ENCODE measurements around the gene CAMKMT. TPM values are rescaled to one million over a fixed set of nuclear protein-coding genes. Genes with fewer than 3 reads are reported as not detected.

CAMKMT gene
- total RNA-seq, 2 experiments from 2014 or later = 11.9 to 13.9 TPM

DNA sequence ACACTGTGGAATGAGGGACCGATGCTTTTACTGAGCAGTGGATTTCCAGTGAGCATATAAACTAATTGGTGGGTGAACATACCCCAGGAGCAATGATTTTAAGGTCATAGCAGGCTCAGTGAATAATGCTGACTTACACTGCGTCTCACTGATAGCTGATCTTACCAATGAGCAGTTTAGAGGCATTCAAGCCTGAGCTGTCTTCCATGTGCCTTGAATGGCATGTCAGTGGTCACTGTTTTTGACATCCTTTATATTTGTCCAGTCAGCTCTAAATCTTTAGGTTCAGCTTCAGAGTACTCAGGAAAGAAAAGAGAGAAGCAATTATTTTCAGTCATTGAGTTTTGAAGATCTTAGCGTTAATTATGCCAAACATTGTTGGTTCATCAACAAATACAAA, 88.3 kb downstream of the CAMKMT start:
- no peaks in the 10 kb centered on the region for H3K27me3 Mint-ChIP-seq
- ATAC-seq (ENCODE audit: poor library complexity) (no peak), DNase-seq (no peak)
- peaks cover 22% of the 10 kb centered on the region for H3K36me3 Mint-ChIP-seq (ENCODE audit: low read depth)
- intact Hi-C loops (cut with DNase I, micrococcal nuclease) = no loop called here
- Histone ChIP-seq H3K4me3 (ENCODE audit: low read length) (no peak overlapping the region), H3K27me3 (ENCODE audit: control insufficient read depth in 1 of 2, insufficient read depth in 2 of 2, low read length in 2 of 2) (no peaks in the 10 kb centered on the region), H3K9me3 (ENCODE audit: control insufficient read depth in 1 of 2, insufficient read depth in 1 of 2, low read length in 2 of 2) (no peaks in the 10 kb centered on the region), H3K36me3 (ENCODE audit: insufficient read depth, low read length) (no peaks in the 10 kb centered on the region), H3K27ac (ENCODE audit: low read depth in 1 of 2, low read length in 2 of 2) (no peak overlapping the region), H3K4me1 (ENCODE audit: insufficient read depth, low read length) (no peaks in the 10 kb centered on the region)
- H3K27ac Mint-ChIP-seq = no peak overlapping the region
- CTCF ChIA-PET = interaction anchor here (0.9 kb wide), 1 partner anchor 29 kb away, joined by 3 read pairs; no protein-coding TSS in a partner anchor
- no peak for TF ChIP-seq CTCF (IDR thresholded peaks at IDR 0.05)
- POLR2A ChIA-PET = no interaction called here
- H3K4me1 Mint-ChIP-seq (ENCODE audit: low read depth) = no peaks in the 10 kb centered on the region
- H3K9me3 Mint-ChIP-seq = no peaks in the 10 kb centered on the region
- H3K4me3 Mint-ChIP-seq = no peak overlapping the region

GRCh38 chr2:44450806-44451205, 89.1 kb downstream of the CAMKMT start:
- DNase-seq (no peak), ATAC-seq (ENCODE audit: poor library complexity) (no peak)
- CTCF ChIA-PET = no interaction called here
- H3K27me3 ChIP-seq (ENCODE audit: control insufficient read depth in 1 of 2, insufficient read depth in 2 of 2, low read length in 2 of 2) = no peaks in the 10 kb centered on the region
- H3K36me3 ChIP-seq (ENCODE audit: insufficient read depth, low read length) = no peaks in the 10 kb centered on the region
- Mint-ChIP-seq H3K4me1 (ENCODE audit: low read depth) (no peaks in the 10 kb centered on the region), H3K27me3 (no peaks in the 10 kb centered on the region), H3K9me3 (no peaks in the 10 kb centered on the region), H3K4me3 (no peak overlapping the region), H3K36me3 (ENCODE audit: low read depth) (peaks cover 15% of the 10 kb centered on the region), H3K27ac (no peak overlapping the region)
- no peaks in the 10 kb centered on the region for H3K9me3 ChIP-seq (ENCODE audit: control insufficient read depth in 1 of 2, insufficient read depth in 1 of 2, low read length in 2 of 2)
- no peak for TF ChIP-seq CTCF (IDR thresholded peaks at IDR 0.05)
- H3K4me3 ChIP-seq (ENCODE audit: low read length) = no peak overlapping the region
- H3K4me1 ChIP-seq (ENCODE audit: insufficient read depth, low read length) = no peaks in the 10 kb centered on the region
- no peak overlapping the region for H3K27ac ChIP-seq (ENCODE audit: low read depth in 1 of 2, low read length in 2 of 2)
- POLR2A ChIA-PET = no interaction called here
- intact Hi-C loops (cut with DNase I, micrococcal nuclease) = no loop called here

- intact Hi-C loops (cut with DNase I, micrococcal nuclease) = no loop called here
- no peaks in the 10 kb centered on the region for H3K9me3 ChIP-seq (ENCODE audit: control insufficient read depth in 1 of 2, insufficient read depth in 1 of 2, low read length in 2 of 2)
- no peak for ATAC-seq (ENCODE audit: poor library complexity)
- no peak overlapping the region for H3K4me3 Mint-ChIP-seq
- no peak overlapping the region for H3K4me3 ChIP-seq (ENCODE audit: low read length)
- no peaks in the 10 kb centered on the region for H3K27me3 Mint-ChIP-seq
- no peaks in the 10 kb centered on the region for H3K36me3 ChIP-seq (ENCODE audit: insufficient read depth, low read length)
- no peaks in the 10 kb centered on the region for H3K27me3 ChIP-seq (ENCODE audit: control insufficient read depth in 1 of 2, insufficient read depth in 2 of 2, low read length in 2 of 2)
- ChIA-PET CTCF (interaction anchor here (1.2 kb wide), 1 partner anchor 27 kb away, joined by 5 read pairs; no protein-coding TSS in a partner anchor), POLR2A (no interaction called here)
- H3K36me3 Mint-ChIP-seq (ENCODE audit: low read depth) = peaks cover 6% of the 10 kb centered on the region
- no peak overlapping the region for H3K27ac ChIP-seq (ENCODE audit: low read depth in 1 of 2, low read length in 2 of 2)
- DNase-seq = no peak
- no peaks in the 10 kb centered on the region for H3K4me1 ChIP-seq (ENCODE audit: insufficient read depth, low read length)
- no peaks in the 10 kb centered on the region for H3K4me1 Mint-ChIP-seq (ENCODE audit: low read depth)
- no peaks in the 10 kb centered on the region for H3K9me3 Mint-ChIP-seq
- no peak overlapping the region for H3K27ac Mint-ChIP-seq
- no peak for TF ChIP-seq CTCF (IDR thresholded peaks at IDR 0.05)
These were observed 90.4 kb downstream of the CAMKMT start for GRCh38 chr2:44452069-44452583.
